Neutrophil (primary cell): ENCODE measurements around the gene KIAA0753.

ENCODE experiments used
- H3K27ac ChIP-seq: fragments of 200-600 bp; sonication (generic); 2 replicates; pipeline ENCODE4 v1.5.1; 2016; ENCODE audit warnings: mild to moderate bottlenecking, moderate library complexity
- H3K27me3 ChIP-seq: fragments of 200-600 bp; sonication (generic); 2 replicates; pipeline ENCODE4 v1.6.0; 2016; ENCODE audit warnings: mild to moderate bottlenecking
- H3K36me3 ChIP-seq: fragments of 200-600 bp; sonication (generic); 2 replicates; pipeline ENCODE4 v1.5.1; 2017
- H3K4me1 ChIP-seq, 2 experiments: fragments of 200-600 bp in 1 of 2; sonication (generic) in 1 of 2; 1 replicate in 1 of 2; 2 replicates in 1 of 2; pipeline versions ENCODE4 v1.5.1 to v1.6.1; 2013 to 2016; ENCODE audit warnings: low read depth in 1 of 2, low read length in 1 of 2, mild to moderate bottlenecking in 1 of 2, moderate library complexity in 1 of 2; ENCODE audit not compliant: control insufficient read depth in 1 of 2, insufficient read depth in 1 of 2
- H3K4me3 ChIP-seq, 2 experiments: fragments of 200-600 bp in 1 of 2; sonication (generic) in 1 of 2; 1 replicate in 1 of 2; 2 replicates in 1 of 2; pipeline ENCODE4 v1.5.1; 2013 to 2016; ENCODE audit warnings: low read depth in 1 of 2, low read length in 1 of 2, mild to moderate bottlenecking in 1 of 2, moderate library complexity in 1 of 2
- H3K9me3 ChIP-seq: fragments of 200-600 bp; sonication (generic); 2 replicates; pipeline ENCODE4 v1.5.1; 2016
- CTCF ChIP-seq: fragments of 200-600 bp; sonication (generic); IDR thresholded peaks from 2 replicates; pipeline ENCODE4 v1.5.1; 2016; ENCODE audit warnings: antibody characterized with exemption

KIAA0753 gene

DNA sequence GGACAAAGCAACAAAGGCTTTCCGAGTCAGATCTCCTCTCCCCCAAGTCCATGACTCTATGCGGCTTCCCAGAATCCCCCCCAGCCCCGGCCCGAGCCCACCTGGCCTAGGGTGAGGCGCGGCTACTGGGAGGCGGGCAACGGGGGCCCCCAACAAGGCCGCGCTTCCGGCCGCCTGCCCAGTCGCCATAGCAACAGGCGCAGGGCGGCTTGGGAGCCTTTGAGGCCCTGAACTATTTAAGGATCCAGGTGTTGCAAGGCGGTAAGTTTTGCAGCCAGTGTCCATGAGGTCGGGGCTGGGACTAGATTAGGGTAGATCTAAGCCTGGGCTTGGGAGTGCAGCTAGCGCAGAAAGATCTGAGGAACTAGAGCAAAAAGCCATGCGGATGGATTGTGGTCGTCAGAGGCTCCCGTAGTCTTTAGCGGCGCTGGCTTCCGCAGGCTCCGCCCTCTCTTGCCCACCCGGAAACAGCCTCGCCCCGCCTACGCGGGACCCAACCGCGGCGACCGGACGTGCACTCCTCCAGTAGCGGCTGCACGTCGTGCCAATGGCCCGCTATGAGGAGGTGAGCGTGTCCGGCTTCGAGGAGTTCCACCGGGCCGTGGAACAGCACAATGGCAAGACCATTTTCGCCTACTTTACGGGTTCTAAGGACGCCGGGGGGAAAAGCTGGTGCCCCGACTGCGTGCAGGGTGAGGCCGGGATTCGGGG is at the start of gene KIAA0753, which contains the start of gene TXNDC17:
KIAA0753 (minus strand) TSS at position 176 of the 711 bp plus-strand sequence. CDS start 5,608 bp downstream, outside the sequence.
TXNDC17 (plus strand) TSS at position 525 of the 711 bp plus-strand sequence; CDS start at position 548, 23 bp downstream.
- Histone ChIP-seq H3K9me3 (no peaks in the 10 kb centered on the region), H3K4me1 (peaks cover 22 to 24% of the 10 kb centered on the region in 2 experiments), H3K36me3 (peaks cover 34% of the 10 kb centered on the region), H3K4me3 (peak within 1 kb of the TSS; percentile 91 to 92), H3K27ac (peak within 1 kb of the TSS; percentile 80), H3K27me3 (no peaks in the 10 kb centered on the region)
- peak; percentile 15 for TF ChIP-seq CTCF

DNA sequence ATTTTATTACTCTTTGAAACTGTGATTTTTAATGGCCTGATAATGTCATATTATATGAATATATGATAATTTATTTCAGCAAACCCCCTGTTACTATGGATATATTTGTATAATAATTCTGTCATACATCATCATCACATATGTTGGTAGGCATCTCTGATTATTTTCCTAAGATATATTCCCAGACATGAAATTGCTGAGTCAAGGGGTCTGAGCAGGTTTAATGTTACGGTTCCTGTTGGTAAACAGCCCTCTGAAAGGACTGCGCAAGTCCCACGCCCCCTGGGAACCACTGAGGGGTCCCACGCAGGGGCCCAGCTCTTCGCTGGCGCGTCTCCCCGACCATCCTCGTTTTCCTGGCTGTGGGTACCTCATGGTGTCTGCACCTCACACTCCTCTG is 48.4 kb upstream of the KIAA0753 start:
- no peak overlapping the region for H3K4me3 ChIP-seq
- no peak for TF ChIP-seq CTCF
- H3K9me3 ChIP-seq: no peaks in the 10 kb centered on the region
- no peaks in the 10 kb centered on the region for H3K4me1 ChIP-seq
- H3K27me3 ChIP-seq: peaks cover 77% of the 10 kb centered on the region
- H3K27ac ChIP-seq: no peak overlapping the region
- no peaks in the 10 kb centered on the region for H3K36me3 ChIP-seq

DNA sequence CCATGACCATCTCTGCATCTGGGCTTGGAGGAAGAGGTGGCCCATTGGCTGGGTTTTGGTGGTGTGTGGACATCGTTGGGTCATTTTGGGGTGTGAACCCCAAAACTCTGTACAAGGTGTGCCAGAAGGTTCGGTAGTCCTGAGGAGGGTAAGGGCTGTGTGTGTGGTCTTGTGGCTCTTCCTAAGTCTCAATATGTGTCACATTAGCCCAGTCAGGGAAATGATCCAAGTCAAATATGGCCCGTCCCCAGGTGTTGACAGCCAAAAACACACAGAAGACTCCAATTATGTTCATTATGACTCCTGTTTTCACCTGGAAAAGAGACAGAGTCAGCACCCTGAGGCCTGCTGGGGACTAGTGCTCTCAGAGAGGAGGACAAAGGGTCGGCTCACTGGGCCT is 45.5 kb upstream of the KIAA0753 start:
- Histone ChIP-seq H3K4me1 (no peaks in the 10 kb centered on the region), H3K36me3 (no peaks in the 10 kb centered on the region), H3K27me3 (peaks cover 73% of the 10 kb centered on the region)

DNA sequence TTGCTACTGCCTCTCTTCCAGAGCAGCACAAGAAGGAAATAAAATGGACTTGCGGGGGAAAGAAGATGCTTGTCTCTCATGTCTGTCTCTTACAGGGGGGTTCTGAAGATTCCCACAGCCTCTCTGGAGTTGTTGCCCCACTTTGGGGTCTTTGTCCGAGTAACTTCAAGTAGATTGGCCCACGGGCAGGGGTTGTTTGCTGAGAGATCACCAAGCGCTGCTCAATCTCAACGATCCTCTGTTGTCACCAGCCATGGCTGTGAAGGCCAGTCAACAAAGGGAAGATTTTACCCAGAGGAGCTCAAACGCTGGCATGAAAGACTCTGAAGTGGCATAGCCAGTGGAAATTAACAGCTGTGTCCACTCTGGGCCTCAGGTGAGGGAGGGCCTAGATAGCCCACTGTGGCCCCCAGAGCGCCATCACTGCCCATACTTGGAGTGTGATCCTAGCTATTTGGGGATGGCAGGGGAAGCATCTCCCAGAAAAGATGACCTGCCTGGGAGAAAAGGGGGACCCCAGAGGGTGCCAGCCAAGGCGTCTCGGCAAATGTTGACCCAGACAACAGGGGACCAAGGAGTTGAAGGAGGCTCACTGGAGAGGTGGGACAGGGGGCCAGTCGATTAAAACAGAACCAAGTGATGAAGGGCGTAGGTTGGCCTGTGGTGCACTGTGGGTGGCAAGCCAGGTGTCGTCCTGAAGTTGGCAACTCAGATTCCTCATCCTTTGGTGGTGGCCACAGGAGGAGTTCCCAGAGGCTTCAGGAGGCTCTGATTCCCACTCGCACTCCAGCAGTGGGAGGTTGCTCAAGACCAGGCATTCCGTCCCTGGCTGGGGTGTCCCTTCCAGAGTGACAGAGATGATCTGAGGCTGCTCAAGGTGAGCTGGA is 44.6 kb upstream of the KIAA0753 start:
- Histone ChIP-seq H3K4me3 (no peak overlapping the region), H3K4me1 (no peaks in the 10 kb centered on the region), H3K27ac (no peak overlapping the region), H3K36me3 (no peaks in the 10 kb centered on the region), H3K9me3 (no peaks in the 10 kb centered on the region), H3K27me3 (peaks cover 79% of the 10 kb centered on the region)
- TF ChIP-seq CTCF: no peak

More for the DNA sequence above, 45.5 kb upstream of the KIAA0753 start:
- H3K9me3 ChIP-seq: no peaks in the 10 kb centered on the region
- TF ChIP-seq CTCF: no peak
- no peak overlapping the region for H3K27ac ChIP-seq
- no peak overlapping the region for H3K4me3 ChIP-seq

- H3K9me3 ChIP-seq: no peaks in the 10 kb centered on the region
- H3K4me1 ChIP-seq: no peaks in the 10 kb centered on the region
- no peaks in the 10 kb centered on the region for H3K36me3 ChIP-seq
- H3K27ac ChIP-seq: no peak overlapping the region
- peaks cover 80% of the 10 kb centered on the region for H3K27me3 ChIP-seq
- H3K4me3 ChIP-seq: no peak overlapping the region
- TF ChIP-seq CTCF: no peak
Measured at GRCh38 chr17:6684460-6684783, 43.9 kb upstream of the KIAA0753 start.
